Glomerular visceral epithelial cell (primary cell): ENCODE data around the gene BCL11A.

ENCODE experiments used
- DNase-seq: peaks from one replicate; pipeline ENCODE4 v3.0.0-alpha.2; 2016; ENCODE audit errors: extremely low spot score

Gene BCL11A

GRCh38 chr2:60526623-60527022, 26.8 kb downstream of the BCL11A start:
- DNase-seq = no peak

GRCh38 chr2:60525899-60526298, 27.6 kb downstream of the BCL11A start:
- no peak for DNase-seq

DNA sequence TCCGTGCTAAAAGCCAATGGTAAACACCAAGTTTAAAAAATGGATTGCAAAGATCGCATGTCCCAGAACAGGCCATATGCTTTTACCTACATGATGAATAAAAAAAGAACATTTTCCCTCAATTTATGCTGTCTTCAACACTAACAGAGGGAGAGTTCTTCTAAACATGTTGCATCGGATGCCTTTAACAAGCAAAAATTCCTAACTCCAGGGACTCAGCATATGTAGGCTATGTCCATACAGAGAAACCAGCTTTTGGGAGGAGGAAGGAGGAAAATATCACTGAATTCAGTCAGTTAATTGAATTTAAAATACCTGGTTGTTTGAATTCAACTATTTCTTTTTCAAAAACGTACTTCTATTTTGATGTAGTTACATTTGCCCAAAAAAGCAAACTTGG, 28.6 kb downstream of the BCL11A start:
- no peak for DNase-seq

DNA sequence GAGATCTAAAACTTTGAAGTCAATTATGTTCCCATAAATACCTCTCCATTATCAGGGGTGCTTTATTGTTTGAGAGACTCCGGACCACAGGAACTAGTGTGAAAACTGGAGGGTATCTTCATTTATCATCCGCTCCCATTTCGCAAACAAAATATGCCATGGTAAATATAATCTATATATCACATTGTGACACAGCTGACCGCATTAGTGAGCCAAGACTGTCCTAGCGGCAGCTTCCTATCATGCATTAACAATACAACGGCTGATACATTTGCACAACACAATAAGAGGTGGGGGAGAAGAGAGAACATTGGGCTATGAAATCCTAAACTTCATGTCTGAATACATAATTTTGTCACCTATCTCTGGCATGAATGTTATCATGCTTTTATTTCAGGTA, 29.5 kb downstream of the BCL11A start:
- no peak for DNase-seq

GRCh38 chr2:60522462-60522861, 31.0 kb downstream of the BCL11A start:
- no peak for DNase-seq

DNA sequence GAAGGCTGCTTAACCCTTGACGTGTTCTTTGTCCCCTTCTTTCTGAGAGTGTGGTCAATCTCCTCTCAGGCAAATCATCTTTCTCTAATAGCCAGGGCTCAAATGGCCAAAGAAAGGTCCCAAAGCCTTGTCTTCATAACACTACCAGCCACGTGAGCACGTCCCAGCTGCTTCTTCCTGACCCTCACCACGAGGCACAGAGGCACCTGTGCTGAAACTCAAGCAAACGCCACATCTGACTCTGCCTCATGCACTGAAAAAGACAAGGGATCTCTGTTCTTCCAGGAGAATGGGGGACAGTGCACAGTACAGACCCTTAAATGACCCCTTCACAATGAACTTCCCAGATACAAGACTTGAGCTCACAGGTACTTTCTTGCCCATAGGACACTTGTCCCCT, 31.8 kb downstream of the BCL11A start:
- no peak for DNase-seq

DNA sequence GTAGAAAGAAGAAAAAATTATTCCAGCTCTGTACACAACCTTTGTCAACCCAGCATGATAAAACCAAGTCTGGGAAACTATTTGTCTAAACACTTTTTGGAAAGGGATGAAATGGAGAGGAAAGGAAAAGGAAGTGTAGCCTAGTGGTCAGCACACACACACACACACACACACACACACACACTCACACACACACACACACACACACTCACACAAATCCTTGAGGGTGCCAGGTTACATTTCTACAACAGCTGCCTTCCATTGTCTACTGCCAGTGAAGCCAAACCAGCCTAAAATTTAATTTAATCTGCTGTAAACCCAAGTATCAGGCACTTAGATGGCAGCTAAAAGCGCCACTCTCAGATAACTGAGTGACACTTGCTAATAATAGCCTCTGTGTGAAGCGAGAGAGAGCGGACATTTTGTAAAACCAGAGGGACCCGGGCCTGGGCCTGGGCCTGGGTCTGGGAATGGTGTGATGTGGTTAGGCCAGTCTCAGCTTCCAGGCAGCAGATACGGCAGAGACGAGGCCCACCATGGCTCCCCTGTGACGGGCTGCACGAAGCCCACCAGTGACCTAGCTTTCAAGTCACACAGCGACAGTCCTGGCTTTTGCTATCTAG, 32.4 kb downstream of the BCL11A start:
- DNase-seq = no peak

GRCh38 chr2:60520151-60520876, 33.1 kb downstream of the BCL11A start:
- DNase-seq = no peak

DNA sequence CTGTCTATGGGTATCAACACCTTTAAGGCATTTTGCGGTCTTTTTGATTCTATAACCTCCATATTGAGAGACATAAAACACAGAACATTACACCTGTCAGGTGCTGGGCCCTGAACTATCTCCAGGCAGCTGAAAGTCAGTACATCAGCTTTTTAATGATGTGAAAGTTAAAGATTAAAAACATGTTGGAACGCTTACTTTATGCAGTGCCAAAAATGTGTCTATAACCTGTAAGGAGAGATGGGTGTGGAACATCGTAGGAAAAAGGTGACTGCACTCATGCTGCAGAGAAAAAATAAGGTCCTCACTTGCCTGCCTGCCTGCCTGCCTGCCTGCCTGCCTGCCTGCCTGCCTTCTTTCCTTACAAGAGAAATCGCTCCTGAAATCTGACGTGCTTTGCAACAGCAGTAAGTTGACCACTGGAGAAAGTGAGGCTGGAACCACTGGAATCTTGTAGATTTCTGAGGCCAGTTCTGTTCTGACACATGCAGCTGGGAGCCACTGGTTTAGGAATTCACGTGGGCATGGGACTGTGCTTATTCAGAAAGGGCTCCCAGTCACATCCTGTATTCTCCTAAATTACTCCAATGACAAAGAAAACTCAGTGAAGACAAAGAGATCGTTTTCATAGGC, 34.1 kb downstream of the BCL11A start:
- no peak for DNase-seq

- DNase-seq = no peak
Observed at GRCh38 chr2:60518567-60518966, 34.9 kb downstream of the BCL11A start.

DNA sequence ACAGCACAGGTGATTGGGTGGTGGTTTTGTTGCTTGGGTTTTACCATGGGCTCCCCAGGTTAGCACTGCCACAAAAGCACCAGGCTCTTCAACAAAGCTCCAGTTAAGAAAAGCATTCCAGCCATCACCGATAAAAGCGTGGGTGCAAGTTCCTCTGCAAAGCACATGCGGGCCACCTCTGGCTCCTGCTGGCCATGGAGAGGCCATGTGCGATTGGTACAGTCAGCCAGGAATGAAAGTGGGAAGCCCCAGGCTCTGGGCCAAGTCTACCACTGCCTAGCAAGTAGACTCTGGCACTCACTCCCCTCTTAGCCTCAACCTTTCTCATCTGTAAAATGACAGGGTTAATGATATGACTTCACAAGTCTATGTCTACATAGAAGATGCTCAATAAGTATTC, 36.0 kb downstream of the BCL11A start:
- DNase-seq = no peak

DNA sequence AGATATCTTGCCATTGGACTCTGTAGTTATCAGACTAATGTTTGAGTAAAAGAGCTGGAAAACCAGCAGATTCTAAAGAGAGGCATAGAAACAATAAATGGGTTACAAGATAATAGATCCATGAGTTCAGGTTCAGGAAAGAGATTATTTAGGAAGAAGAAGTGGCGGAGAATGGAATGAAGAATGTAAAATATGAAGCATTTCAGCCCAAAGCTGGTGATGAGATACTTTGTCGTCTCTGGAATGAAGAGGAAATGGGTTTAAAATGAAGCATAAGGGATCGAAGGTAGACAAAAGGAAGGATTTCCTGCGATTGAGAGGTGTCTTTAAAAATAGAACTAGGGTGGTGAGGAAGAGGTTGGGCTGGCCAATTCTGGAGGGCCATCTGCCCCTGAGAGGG, 36.6 kb downstream of the BCL11A start:
- DNase-seq = no peak

DNA sequence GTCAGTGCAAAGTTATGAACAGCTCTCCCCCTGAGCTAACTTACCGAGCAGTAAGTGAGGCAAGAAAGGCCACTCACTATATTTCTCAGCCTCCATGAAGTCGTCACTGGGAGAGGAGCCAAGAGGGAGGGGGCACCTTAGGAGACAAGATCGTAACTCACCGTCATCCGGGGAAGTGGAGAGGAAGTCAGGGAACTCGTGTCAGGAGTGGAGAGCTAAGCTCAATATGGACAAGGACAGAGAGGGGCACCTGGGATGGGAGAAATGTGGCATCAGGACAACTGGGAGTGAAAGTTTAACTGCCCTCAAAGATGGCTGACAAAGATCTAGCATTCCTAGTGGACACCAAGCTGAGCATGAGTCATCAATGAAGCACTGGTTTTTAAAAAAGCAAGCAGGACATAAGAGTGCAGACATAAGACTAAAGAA, 37.1 kb downstream of the BCL11A start:
- DNase-seq = no peak

GRCh38 chr2:60515721-60516226, 37.7 kb downstream of the BCL11A start:
- DNase-seq = no peak

GRCh38 chr2:60513996-60514395, 39.5 kb downstream of the BCL11A start:
- DNase-seq = no peak

DNA sequence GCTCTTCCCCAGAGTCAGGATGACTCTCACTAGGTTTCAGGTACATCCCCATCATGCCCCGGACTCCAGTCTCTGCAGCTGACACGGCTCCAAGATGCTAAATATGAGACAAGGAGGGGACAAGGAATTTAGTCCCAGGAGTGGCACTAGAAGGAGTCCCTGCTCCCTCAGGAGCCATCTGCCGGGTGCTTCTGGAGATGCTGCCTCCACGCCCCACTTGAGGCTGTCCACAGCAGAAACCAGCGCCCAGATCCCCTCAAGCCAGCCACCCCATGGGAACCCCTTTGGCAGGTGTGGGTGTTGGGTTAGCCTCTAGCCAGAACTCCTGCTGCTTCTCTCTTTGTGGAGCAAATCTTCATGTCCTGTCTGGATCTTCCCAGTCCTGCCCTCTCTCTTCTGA, 40.3 kb downstream of the BCL11A start:
- DNase-seq = no peak

GRCh38 chr2:60512641-60513040, 40.8 kb downstream of the BCL11A start:
- no peak for DNase-seq

GRCh38 chr2:60512062-60512622, 41.3 kb downstream of the BCL11A start:
- no peak for DNase-seq

DNA sequence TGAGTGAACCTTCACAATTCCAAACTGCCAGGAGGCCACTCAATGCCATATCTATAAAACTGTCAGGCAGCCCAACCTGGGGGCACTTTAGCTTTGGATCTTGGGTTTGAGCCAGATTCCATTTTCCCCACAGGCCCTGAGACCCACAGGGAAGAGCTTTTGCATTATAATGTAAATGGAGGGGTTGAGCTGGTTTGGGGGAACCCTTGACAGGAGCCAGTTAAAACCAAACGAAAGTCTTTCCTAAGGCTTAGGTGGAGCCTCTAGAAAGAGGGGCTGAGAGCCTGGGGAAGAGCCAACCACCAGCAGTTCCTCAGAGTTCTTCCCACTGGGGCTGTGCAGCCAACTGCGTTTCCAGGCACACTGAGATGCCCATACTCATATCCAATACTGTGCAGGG, 42.7 kb downstream of the BCL11A start:
- DNase-seq = no peak

DNA sequence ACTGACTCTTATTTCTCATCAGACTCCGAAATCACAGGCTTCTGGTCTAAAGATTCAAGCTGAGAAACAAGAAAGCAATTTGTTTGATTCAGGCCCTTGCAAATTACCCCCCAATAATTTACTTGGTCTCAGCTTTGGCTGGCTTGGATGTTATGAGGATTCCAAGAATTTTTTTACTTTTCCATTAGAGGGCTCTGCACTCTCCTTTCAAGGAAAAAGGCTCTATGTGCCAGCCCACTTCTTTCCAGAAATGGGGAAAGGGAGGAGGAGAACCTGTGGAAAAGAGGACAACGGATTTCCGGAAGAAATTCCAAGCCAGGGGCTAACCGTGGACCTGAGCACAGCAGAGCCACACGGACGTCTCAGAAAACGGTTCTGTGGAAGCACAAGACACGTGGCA, 44.4 kb downstream of the BCL11A start:
- no peak for DNase-seq

- no peak for DNase-seq
Observed at GRCh38 chr2:60508339-60508917, 45.0 kb downstream of the BCL11A start.

DNA sequence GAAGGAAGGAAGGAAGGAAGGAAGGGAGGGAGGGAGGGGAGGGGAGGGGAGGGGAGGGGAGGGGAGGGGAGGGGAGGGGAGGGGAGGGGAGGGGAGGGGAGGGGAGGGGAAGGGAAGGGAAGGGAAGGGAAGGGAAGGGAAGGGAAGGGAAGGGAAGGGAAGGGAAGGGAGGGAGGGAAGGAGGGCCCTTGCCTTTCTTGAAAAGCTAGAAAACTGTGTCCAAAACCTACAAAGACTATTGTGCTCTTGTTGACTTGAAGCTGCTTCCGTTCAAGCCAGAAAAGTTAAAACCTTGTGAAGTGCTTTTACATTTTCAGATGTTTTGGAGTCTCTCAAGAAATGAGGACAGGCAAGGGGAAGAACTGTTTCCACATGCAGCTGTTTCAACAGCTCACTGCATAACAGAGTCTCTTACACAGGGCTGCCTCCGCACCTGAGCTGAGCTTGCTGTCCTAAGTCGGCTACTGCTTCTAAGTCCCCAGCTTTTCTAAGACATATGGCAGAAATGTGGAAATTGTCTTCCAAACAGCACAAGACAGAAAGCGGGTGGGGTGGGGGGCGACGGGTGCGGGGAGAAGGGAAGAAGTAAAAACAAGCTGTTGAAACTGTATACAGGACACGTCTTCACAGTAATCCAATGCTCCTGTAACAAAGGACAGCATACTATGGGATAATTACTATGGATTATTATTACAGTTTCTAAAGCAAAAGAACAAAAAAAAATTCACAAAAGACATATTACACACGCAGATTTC, 46.1 kb downstream of the BCL11A start:
- no peak for DNase-seq
